ENCODE data around the gene ADAMTS17.

GRCh38 chr15:99966815-99967214, 375.0 kb downstream of the ADAMTS17 start:
- TF ChIP-seq, protein P1, sequence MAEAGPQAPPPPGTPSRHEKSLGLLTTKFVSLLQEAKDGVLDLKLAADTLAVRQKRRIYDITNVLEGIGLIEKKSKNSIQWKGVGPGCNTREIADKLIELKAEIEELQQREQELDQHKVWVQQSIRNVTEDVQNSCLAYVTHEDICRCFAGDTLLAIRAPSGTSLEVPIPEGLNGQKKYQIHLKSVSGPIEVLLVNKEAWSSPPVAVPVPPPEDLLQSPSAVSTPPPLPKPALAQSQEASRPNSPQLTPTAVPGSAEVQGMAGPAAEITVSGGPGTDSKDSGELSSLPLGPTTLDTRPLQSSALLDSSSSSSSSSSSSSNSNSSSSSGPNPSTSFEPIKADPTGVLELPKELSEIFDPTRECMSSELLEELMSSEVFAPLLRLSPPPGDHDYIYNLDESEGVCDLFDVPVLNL (CRISPR knock-in tag; IDR thresholded peaks at IDR 0.05; ENCODE audit: low read depth), result no peak
- TF ChIP-seq SIN3B (IDR thresholded peaks at IDR 0.05; ENCODE audit: low read depth), result no peak
- TF ChIP-seq ZNF764 (CRISPR knock-in tag; IDR thresholded peaks at IDR 0.05; ENCODE audit: low read depth), result no peak
- TF ChIP-seq CEBPB (tag; IDR thresholded peaks at IDR 0.05), result 0 out of 2 replicates have a peak, but pooled peaks have one; percentile 24
- TF ChIP-seq MAFG (tag; conservative IDR thresholded peaks at IDR 0.05), result no peak
